ENCODE measurements around the gene JAK2.

The JAK2 gene

GRCh38 chr9:4992872-4993271 lies 7.8 kb downstream of the JAK2 start:
- H3K79me2 ChIP-seq (ENCODE audit: insufficient read depth, low read length) = peaks cover 29% of the 10 kb centered on the region
- H3K4me1 ChIP-seq (ENCODE audit: insufficient read depth, low read length, poor library complexity, severe bottlenecking) = peaks cover 18% of the 10 kb centered on the region
- peaks cover 10% of the 10 kb centered on the region; the same call in 1 of the 2 replicates for H3K36me3 ChIP-seq (ENCODE audit: insufficient read depth, low read length)
- no peaks in the 10 kb centered on the region for H3K9me2 ChIP-seq (replicated peaks; ENCODE audit: low read depth, low read length)
- H3K9me3 ChIP-seq (ENCODE audit: insufficient read depth, low read depth, low read length) = peaks cover 6% of the 10 kb centered on the region; the same call in 1 of the 2 replicates
- H3F3A ChIP-seq (ENCODE audit: low read depth) = no peaks in the 10 kb centered on the region
- no peak overlapping the region for H2AFZ ChIP-seq (ENCODE audit: low read length)
- TF ChIP-seq CTCF (conservative IDR thresholded peaks at IDR 0.05; ENCODE audit: low read length) = no peak
- no peak for TF ChIP-seq EZH2phosphoT487 (IDR thresholded peaks at IDR 0.05; ENCODE audit: borderline replicate concordance)
- H4K20me1 ChIP-seq (ENCODE audit: insufficient read depth, low read length, poor library complexity, severe bottlenecking) = no peaks in the 10 kb centered on the region
- no peak overlapping the region for H3K9ac ChIP-seq (ENCODE audit: low read depth, low read length, poor library complexity, severe bottlenecking)
- no peaks in the 10 kb centered on the region for H3K27me3 ChIP-seq (ENCODE audit: insufficient read depth, low read length, poor library complexity, severe bottlenecking)
- H3K4me3 ChIP-seq (ENCODE audit: low read length, poor library complexity, severe bottlenecking) = no peak overlapping the region
- H3K4me2 ChIP-seq (ENCODE audit: low read depth, low read length, poor library complexity, severe bottlenecking) = no peak overlapping the region

GRCh38 chr9:4994166-4994890 lies 9.3 kb downstream of the JAK2 start:
- peaks cover 4% of the 10 kb centered on the region for H3K4me1 ChIP-seq (ENCODE audit: insufficient read depth, low read length, poor library complexity, severe bottlenecking)
- H3K9me3 ChIP-seq (ENCODE audit: insufficient read depth, low read depth, low read length) = peaks cover 6% of the 10 kb centered on the region; the same call in 1 of the 2 replicates
- H3K79me2 ChIP-seq (ENCODE audit: insufficient read depth, low read length) = peaks cover 22% of the 10 kb centered on the region
- TF ChIP-seq CTCF (conservative IDR thresholded peaks at IDR 0.05; ENCODE audit: low read length) = no peak
- TF ChIP-seq EZH2phosphoT487 (IDR thresholded peaks at IDR 0.05; ENCODE audit: borderline replicate concordance) = no peak
- no peak overlapping the region for H3K4me3 ChIP-seq (ENCODE audit: low read length, poor library complexity, severe bottlenecking)
- H2AFZ ChIP-seq (ENCODE audit: low read length) = no peak overlapping the region
- H3K4me2 ChIP-seq (ENCODE audit: low read depth, low read length, poor library complexity, severe bottlenecking) = no peak overlapping the region
- H3F3A ChIP-seq (ENCODE audit: low read depth) = no peaks in the 10 kb centered on the region
- H4K20me1 ChIP-seq (ENCODE audit: insufficient read depth, low read length, poor library complexity, severe bottlenecking) = no peaks in the 10 kb centered on the region
- no peak overlapping the region for H3K9ac ChIP-seq (ENCODE audit: low read depth, low read length, poor library complexity, severe bottlenecking)
- H3K9me2 ChIP-seq (replicated peaks; ENCODE audit: low read depth, low read length) = no peaks in the 10 kb centered on the region
- peaks cover 10% of the 10 kb centered on the region; the same call in 1 of the 2 replicates for H3K36me3 ChIP-seq (ENCODE audit: insufficient read depth, low read length)
- H3K27me3 ChIP-seq (ENCODE audit: insufficient read depth, low read length, poor library complexity, severe bottlenecking) = no peaks in the 10 kb centered on the region

- Histone ChIP-seq H3K9ac (ENCODE audit: low read depth, low read length, poor library complexity, severe bottlenecking) (no peak overlapping the region), H3K4me1 (ENCODE audit: insufficient read depth, low read length, poor library complexity, severe bottlenecking) (no peaks in the 10 kb centered on the region), H3F3A (ENCODE audit: low read depth) (no peaks in the 10 kb centered on the region), H3K36me3 (ENCODE audit: insufficient read depth, low read length) (peaks cover 10% of the 10 kb centered on the region; the same call in 1 of the 2 replicates), H3K4me2 (ENCODE audit: low read depth, low read length, poor library complexity, severe bottlenecking) (no peak overlapping the region), H3K79me2 (ENCODE audit: insufficient read depth, low read length) (peaks cover 11% of the 10 kb centered on the region; the same call in 1 of the 2 replicates), H3K4me3 (ENCODE audit: low read length, poor library complexity, severe bottlenecking) (no peak overlapping the region), H2AFZ (ENCODE audit: low read length) (no peak overlapping the region), H4K20me1 (ENCODE audit: insufficient read depth, low read length, poor library complexity, severe bottlenecking) (no peaks in the 10 kb centered on the region), H3K27me3 (ENCODE audit: insufficient read depth, low read length, poor library complexity, severe bottlenecking) (no peaks in the 10 kb centered on the region), H3K9me3 (ENCODE audit: insufficient read depth, low read depth, low read length) (peaks cover 10% of the 10 kb centered on the region; the same call in 1 of the 2 replicates), H3K9me2 (replicated peaks; ENCODE audit: low read depth, low read length) (no peaks in the 10 kb centered on the region)
- TF ChIP-seq EZH2phosphoT487 (IDR thresholded peaks at IDR 0.05; ENCODE audit: borderline replicate concordance) (no peak), CTCF (conservative IDR thresholded peaks at IDR 0.05; ENCODE audit: low read length) (no peak)
Observed at GRCh38 chr9:4997196-4997595, 12.1 kb downstream of the JAK2 start.

All from Loucy (cell line).